Fibroblast of lung (primary cell): ENCODE data around the gene MACROD1.

Experiments
- CTCF ChIP-seq, 2 donors: IDR thresholded peaks in 1 of 2; conservative IDR thresholded peaks in 1 of 2; 1 replicate in 1 of 2; 2 replicates in 1 of 2; pipeline ENCODE4 v1.5.1; 2011 to 2012; ENCODE audit warnings: low read length in 2 of 2, control low read depth in 1 of 2, inconsistent platforms in 1 of 2, low read depth in 1 of 2, mild to moderate bottlenecking in 1 of 2
- EZH2 ChIP-seq: IDR thresholded peaks from 2 replicates; pipeline ENCODE4 v1.5.1; 2012; ENCODE audit warnings: low read length, control low read depth, mild to moderate bottlenecking; ENCODE audit errors: missing control alignments

GRCh38 chr11:64141081-64141783, 24.7 kb downstream of the MACROD1 start:
- TF ChIP-seq CTCF (conservative IDR thresholded peaks at IDR 0.05 in 1 of 2, IDR thresholded peaks at IDR 0.05 in 1 of 2; ENCODE audit: low read depth in 1 of 2, low read length in 2 of 2) (no peak), EZH2 (no peak)
